ENCODE data around the gene RFPL2. TPM values are rescaled to one million over a fixed set of nuclear protein-coding genes. Genes with fewer than 3 reads are reported as not detected.

Gene RFPL2
- total and polyA plus RNA-seq, 2 experiments from 2014 or later, result not detected

DNA sequence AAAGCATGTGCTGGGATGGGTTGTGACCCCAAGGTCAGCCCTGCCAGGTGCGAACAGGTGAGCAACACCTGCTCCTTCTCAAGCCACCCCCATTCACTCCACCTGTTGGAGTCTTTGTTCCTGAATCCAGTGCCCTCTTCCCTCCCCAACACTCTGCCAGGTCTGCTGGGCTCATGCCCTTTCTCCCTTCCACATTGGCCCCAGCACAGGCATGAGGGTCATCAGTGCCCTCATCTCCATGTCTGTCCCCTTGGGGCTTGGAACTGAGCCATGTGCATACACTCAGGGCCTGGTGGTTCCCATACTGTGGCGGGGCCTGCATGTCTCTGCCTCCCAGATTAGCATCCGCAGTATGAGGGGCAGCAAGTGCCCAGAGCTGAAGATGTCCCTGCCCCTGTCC lies 19.1 kb downstream of the RFPL2 start:
- no peak overlapping the region for H2AFZ ChIP-seq
- TF ChIP-seq EZH2 (IDR thresholded peaks at IDR 0.05; ENCODE audit: insufficient read depth, poor library complexity, severe bottlenecking) (no peak), EZH2phosphoT487 (IDR thresholded peaks at IDR 0.05; ENCODE audit: insufficient read depth, low read depth) (no peak)
- no peak overlapping the region for H3K4me2 ChIP-seq (ENCODE audit: unreplicated experiment)
- no peaks in the 10 kb centered on the region for H3K79me2 ChIP-seq (ENCODE audit: insufficient read depth)
- in situ Hi-C loops (cut with MboI), result no loop called here
- H3F3A ChIP-seq (ENCODE audit: insufficient read depth), result no peaks in the 10 kb centered on the region
- H3K9me3 ChIP-seq (ENCODE audit: low read depth), result no peaks in the 10 kb centered on the region
- peaks cover 8% of the 10 kb centered on the region for H3K27me3 ChIP-seq (replicated peaks; ENCODE audit: insufficient read depth)
- DNase-seq, result no peak
- H3K9me2 ChIP-seq (ENCODE audit: insufficient read depth), result no peaks in the 10 kb centered on the region
- H3K9ac ChIP-seq, result no peak overlapping the region
- H3K4me1 ChIP-seq (ENCODE audit: insufficient read depth), result no peaks in the 10 kb centered on the region
- H3K4me3 ChIP-seq, result no peak overlapping the region
- 17 to 20% methylated on average over 3 of the region's 3 CpGs for WGBS, 2 experiments (ENCODE audit: low coverage in 1 of 2, low lambda C conversion rate in 2 of 2, missing lambda C conversion rate in 2 of 2)
- no peak overlapping the region for H3K27ac ChIP-seq
- H4K20me1 ChIP-seq (ENCODE audit: insufficient read depth), result no peaks in the 10 kb centered on the region
- no peaks in the 10 kb centered on the region for H3K36me3 ChIP-seq (ENCODE audit: low read depth)

DNA sequence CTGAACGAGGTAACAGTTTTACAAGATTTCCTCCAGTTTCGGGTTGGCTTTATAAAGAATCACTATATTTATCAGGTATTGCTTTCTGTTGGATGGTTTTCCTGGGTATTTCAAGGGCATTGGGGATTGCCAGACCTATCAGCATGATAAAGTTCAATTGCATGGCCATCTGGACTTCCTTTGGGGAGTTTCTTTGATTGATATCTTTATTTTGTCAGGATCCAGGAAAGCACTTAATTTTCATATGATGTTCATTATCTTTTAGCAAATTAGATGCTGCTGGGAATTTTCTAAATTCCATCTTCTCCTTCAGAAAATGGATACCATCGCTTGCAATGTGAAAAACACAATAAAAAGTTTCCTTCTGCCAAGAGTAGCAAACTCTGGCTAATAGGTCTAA lies 21.2 kb downstream of the RFPL2 start:
- Histone ChIP-seq H3K9ac (no peak overlapping the region), H3K27ac (no peak overlapping the region), H3K9me2 (ENCODE audit: insufficient read depth) (no peaks in the 10 kb centered on the region), H3K27me3 (replicated peaks; ENCODE audit: insufficient read depth) (peaks cover 8% of the 10 kb centered on the region), H3F3A (ENCODE audit: insufficient read depth) (no peaks in the 10 kb centered on the region), H3K4me2 (ENCODE audit: unreplicated experiment) (no peak overlapping the region), H3K9me3 (ENCODE audit: low read depth) (no peaks in the 10 kb centered on the region), H3K79me2 (ENCODE audit: insufficient read depth) (no peaks in the 10 kb centered on the region), H2AFZ (no peak overlapping the region), H4K20me1 (ENCODE audit: insufficient read depth) (no peaks in the 10 kb centered on the region), H3K4me1 (ENCODE audit: insufficient read depth) (no peaks in the 10 kb centered on the region), H3K36me3 (ENCODE audit: low read depth) (no peaks in the 10 kb centered on the region), H3K4me3 (no peak overlapping the region)
- 6 to 15% methylated on average over 3 of the region's 3 CpGs for whole genome bisulfite sequencing, 2 experiments (ENCODE audit: low coverage in 1 of 2, low lambda C conversion rate in 2 of 2, missing lambda C conversion rate in 2 of 2)
- no peak for DNase-seq
- TF ChIP-seq EZH2 (IDR thresholded peaks at IDR 0.05; ENCODE audit: insufficient read depth, poor library complexity, severe bottlenecking) (no peak), EZH2phosphoT487 (IDR thresholded peaks at IDR 0.05; ENCODE audit: insufficient read depth, low read depth) (no peak)
- in situ Hi-C loops (cut with MboI), result no loop called here

DNA sequence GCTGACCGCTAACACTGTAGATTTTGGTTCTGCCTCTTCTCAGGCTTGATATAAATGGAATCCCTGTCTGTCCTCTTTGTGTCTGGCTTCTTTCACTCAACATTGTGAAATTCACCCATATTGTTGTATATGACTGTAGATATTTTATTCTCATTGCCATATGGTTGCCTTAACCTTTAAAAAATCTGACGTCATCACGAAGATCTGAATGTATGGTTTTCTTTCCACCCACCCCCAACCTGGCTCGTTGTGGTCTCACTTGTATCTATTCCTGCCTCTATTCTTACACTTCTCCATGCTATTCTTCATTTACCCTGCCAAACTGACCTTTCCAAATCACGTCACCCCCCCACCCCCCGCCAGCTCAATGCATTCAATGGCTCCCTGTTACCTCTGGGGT lies 23.8 kb downstream of the RFPL2 start:
- H3K4me1 ChIP-seq (ENCODE audit: insufficient read depth), result no peaks in the 10 kb centered on the region
- H3K4me3 ChIP-seq, result no peak overlapping the region
- no peak overlapping the region for H3K27ac ChIP-seq
- WGBS, 2 experiments (ENCODE audit: low coverage in 1 of 2, low lambda C conversion rate in 2 of 2, missing lambda C conversion rate in 2 of 2), result 18 to 19% methylated on average over 6 of the region's 6 CpGs
- no peaks in the 10 kb centered on the region for H3K36me3 ChIP-seq (ENCODE audit: low read depth)
- no peak overlapping the region for H3K4me2 ChIP-seq (ENCODE audit: unreplicated experiment)
- H3K27me3 ChIP-seq (replicated peaks; ENCODE audit: insufficient read depth), result peaks cover 8% of the 10 kb centered on the region
- no peaks in the 10 kb centered on the region for H3K9me2 ChIP-seq (ENCODE audit: insufficient read depth)
- DNase-seq, result no peak
- in situ Hi-C loops (cut with MboI), result no loop called here
- TF ChIP-seq EZH2 (IDR thresholded peaks at IDR 0.05; ENCODE audit: insufficient read depth, poor library complexity, severe bottlenecking), result no peak
- no peak for TF ChIP-seq EZH2phosphoT487 (IDR thresholded peaks at IDR 0.05; ENCODE audit: insufficient read depth, low read depth)
- H3K9me3 ChIP-seq (ENCODE audit: low read depth), result no peaks in the 10 kb centered on the region
- no peak overlapping the region for H2AFZ ChIP-seq
- H3K79me2 ChIP-seq (ENCODE audit: insufficient read depth), result no peaks in the 10 kb centered on the region
- no peaks in the 10 kb centered on the region for H3F3A ChIP-seq (ENCODE audit: insufficient read depth)
- no peaks in the 10 kb centered on the region for H4K20me1 ChIP-seq (ENCODE audit: insufficient read depth)
- no peak overlapping the region for H3K9ac ChIP-seq

DNA sequence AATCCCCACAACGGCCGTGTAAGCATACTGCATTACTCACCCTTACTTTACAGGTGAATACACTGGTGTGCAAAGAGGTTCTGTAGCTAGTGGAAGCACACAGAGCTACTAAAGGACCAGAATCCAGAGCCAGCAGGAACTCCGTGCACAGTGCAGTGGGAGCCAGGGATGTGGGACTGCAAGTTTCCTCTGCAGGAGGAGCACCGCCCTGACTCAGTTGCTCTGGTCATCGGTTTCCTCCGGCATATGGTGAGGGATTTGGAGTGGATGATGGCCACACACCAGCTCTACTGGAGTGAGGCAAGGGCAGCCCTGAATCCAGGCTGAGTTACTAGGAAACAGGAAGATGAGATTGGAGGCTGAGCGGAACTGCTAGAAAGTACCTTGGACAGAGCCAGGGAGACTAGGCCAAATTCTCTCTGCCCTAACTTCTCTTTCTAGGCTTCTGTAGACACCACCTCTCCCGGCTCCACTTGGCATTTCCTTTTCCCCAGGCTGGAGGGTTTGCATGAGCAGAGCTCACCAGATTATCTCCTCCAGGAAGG lies 27.6 kb downstream of the RFPL2 start:
- H3F3A ChIP-seq (ENCODE audit: insufficient read depth), result no peaks in the 10 kb centered on the region
- no peak overlapping the region for H3K4me3 ChIP-seq
- H3K36me3 ChIP-seq (ENCODE audit: low read depth), result no peaks in the 10 kb centered on the region
- H3K9ac ChIP-seq, result no peak overlapping the region
- no peak overlapping the region for H2AFZ ChIP-seq
- H3K9me3 ChIP-seq (ENCODE audit: low read depth), result no peaks in the 10 kb centered on the region
- no peak overlapping the region for H3K27ac ChIP-seq
- in situ Hi-C loops (cut with MboI), result no loop called here
- 64 to 70% methylated on average over 8 of the region's 8 CpGs for WGBS, 2 experiments (ENCODE audit: low coverage in 1 of 2, low lambda C conversion rate in 2 of 2, missing lambda C conversion rate in 2 of 2)
- no peaks in the 10 kb centered on the region; the same call in none of the 2 replicates for H3K27me3 ChIP-seq (replicated peaks; ENCODE audit: insufficient read depth)
- H3K4me1 ChIP-seq (ENCODE audit: insufficient read depth), result no peaks in the 10 kb centered on the region
- H3K9me2 ChIP-seq (ENCODE audit: insufficient read depth), result no peaks in the 10 kb centered on the region
- no peak overlapping the region for H3K4me2 ChIP-seq (ENCODE audit: unreplicated experiment)
- H3K79me2 ChIP-seq (ENCODE audit: insufficient read depth), result no peaks in the 10 kb centered on the region
- no peak for DNase-seq
- H4K20me1 ChIP-seq (ENCODE audit: insufficient read depth), result no peaks in the 10 kb centered on the region
- TF ChIP-seq EZH2 (IDR thresholded peaks at IDR 0.05; ENCODE audit: insufficient read depth, poor library complexity, severe bottlenecking), result no peak
- no peak for TF ChIP-seq EZH2phosphoT487 (IDR thresholded peaks at IDR 0.05; ENCODE audit: insufficient read depth, low read depth)
